Measurements from ENCODE around the gene CRADD. TPM values are rescaled to one million over a fixed set of nuclear protein-coding genes. Genes with fewer than 3 reads are reported as not detected.

CRADD gene
- polyA plus RNA-seq, 1 donor: 19.3 TPM

GRCh38 chr12:93743229-93743998 lies 66.2 kb downstream of the CRADD start:
- 93% methylated on average over 2 of the region's 9 CpGs for WGBS (ENCODE audit: insufficient coverage, low lambda C conversion rate)
- Histone ChIP-seq H3K4me1 (ENCODE audit: control insufficient read depth, insufficient read depth, low read length) (peaks cover 10% of the 10 kb centered on the region), H3K4me3 (ENCODE audit: low read length) (no peak overlapping the region), H3K27me3 (ENCODE audit: control insufficient read depth, insufficient read depth, low read length) (no peaks in the 10 kb centered on the region), H3K36me3 (ENCODE audit: control insufficient read depth, insufficient read depth, low read length) (no peaks in the 10 kb centered on the region), H3K27ac (ENCODE audit: low read length) (no peak overlapping the region), H3K9me3 (ENCODE audit: control insufficient read depth, low read depth, low read length) (no peaks in the 10 kb centered on the region)
- no peak for DNase-seq

GRCh38 chr12:93743999-93744689 lies 67.0 kb downstream of the CRADD start:
- Histone ChIP-seq H3K27ac (ENCODE audit: low read length) (no peak overlapping the region), H3K4me1 (ENCODE audit: control insufficient read depth, insufficient read depth, low read length) (peaks cover 10% of the 10 kb centered on the region), H3K36me3 (ENCODE audit: control insufficient read depth, insufficient read depth, low read length) (no peaks in the 10 kb centered on the region), H3K4me3 (ENCODE audit: low read length) (no peak overlapping the region), H3K27me3 (ENCODE audit: control insufficient read depth, insufficient read depth, low read length) (no peaks in the 10 kb centered on the region), H3K9me3 (ENCODE audit: control insufficient read depth, low read depth, low read length) (no peaks in the 10 kb centered on the region)
- no peak for DNase-seq
- WGBS (ENCODE audit: insufficient coverage, low lambda C conversion rate): 83% methylated on average over 1 of the region's 4 CpGs

DNA sequence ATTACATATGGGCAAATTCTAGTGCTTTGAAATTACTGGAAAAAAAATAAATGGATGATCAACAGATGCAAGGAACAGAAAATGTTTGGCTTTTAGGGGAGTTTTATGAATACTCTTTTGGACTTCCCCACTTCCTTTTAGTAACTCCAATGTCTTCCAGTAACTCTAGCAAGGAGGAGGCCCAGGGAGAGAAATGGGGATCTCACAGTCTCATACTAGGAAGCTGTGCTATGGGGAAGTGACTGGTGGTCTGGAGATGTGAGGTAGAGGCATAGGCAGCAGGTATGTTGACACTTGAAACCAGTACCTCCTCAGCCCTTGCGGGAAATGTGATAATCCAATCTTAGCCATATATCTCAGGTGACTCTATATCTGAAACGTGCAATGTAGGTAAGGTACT lies 68.1 kb downstream of the CRADD start:
- peaks cover 10% of the 10 kb centered on the region for H3K4me1 ChIP-seq (ENCODE audit: control insufficient read depth, insufficient read depth, low read length)
- no CpG with 5 or more reads among the region's 2 CpGs for WGBS (ENCODE audit: insufficient coverage, low lambda C conversion rate)
- DNase-seq: no peak
- no peaks in the 10 kb centered on the region for H3K27me3 ChIP-seq (ENCODE audit: control insufficient read depth, insufficient read depth, low read length)
- H3K27ac ChIP-seq (ENCODE audit: low read length): no peak overlapping the region
- H3K36me3 ChIP-seq (ENCODE audit: control insufficient read depth, insufficient read depth, low read length): no peaks in the 10 kb centered on the region
- no peak overlapping the region for H3K4me3 ChIP-seq (ENCODE audit: low read length)
- no peaks in the 10 kb centered on the region for H3K9me3 ChIP-seq (ENCODE audit: control insufficient read depth, low read depth, low read length)

- Histone ChIP-seq H3K27me3 (ENCODE audit: control insufficient read depth, insufficient read depth, low read length) (no peaks in the 10 kb centered on the region), H3K4me1 (ENCODE audit: control insufficient read depth, insufficient read depth, low read length) (peaks cover 4% of the 10 kb centered on the region), H3K9me3 (ENCODE audit: control insufficient read depth, low read depth, low read length) (no peaks in the 10 kb centered on the region), H3K36me3 (ENCODE audit: control insufficient read depth, insufficient read depth, low read length) (no peaks in the 10 kb centered on the region), H3K27ac (ENCODE audit: low read length) (no peak overlapping the region), H3K4me3 (ENCODE audit: low read length) (no peak overlapping the region)
- 92% methylated on average over 2 of the region's 4 CpGs for WGBS (ENCODE audit: insufficient coverage, low lambda C conversion rate)
- DNase-seq: no peak
These were observed 69.5 kb downstream of the CRADD start for GRCh38 chr12:93746572-93747168.

DNA sequence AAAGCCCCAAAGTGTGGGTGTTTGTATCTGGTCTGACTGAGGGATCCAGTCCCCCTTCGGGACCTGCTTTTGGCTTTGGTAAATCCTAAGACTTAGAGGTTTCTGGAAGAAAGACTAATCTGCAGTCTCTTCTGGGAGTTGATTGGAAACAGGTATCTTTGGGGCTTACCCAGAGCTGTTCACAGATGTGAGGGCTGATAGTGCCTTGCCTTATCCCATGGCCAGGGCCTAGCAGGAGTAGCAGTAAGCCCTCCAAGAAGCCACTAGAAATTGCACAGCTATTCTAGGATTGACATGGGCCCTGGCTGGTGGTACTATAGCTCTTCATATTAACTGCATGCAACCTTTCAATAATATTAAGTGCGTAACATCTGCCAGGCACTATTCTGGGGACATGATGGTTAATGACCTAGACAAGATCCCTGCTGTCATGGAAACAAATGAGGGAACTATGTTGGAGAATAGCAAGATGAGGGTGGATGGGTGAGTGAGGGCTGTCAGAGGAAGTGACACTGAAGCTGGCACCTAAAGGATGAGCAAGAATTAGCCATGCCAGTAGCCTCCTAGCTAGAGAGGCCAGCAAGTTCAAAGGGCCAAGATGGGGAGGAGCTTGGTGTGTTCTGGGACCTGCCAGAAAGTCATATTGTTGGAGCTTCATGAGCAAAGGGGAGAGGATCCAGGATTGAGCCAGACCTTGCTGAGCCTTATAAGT lies 71.7 kb downstream of the CRADD start:
- Histone ChIP-seq H3K27ac (ENCODE audit: low read length) (no peak overlapping the region), H3K4me1 (ENCODE audit: control insufficient read depth, insufficient read depth, low read length) (no peaks in the 10 kb centered on the region), H3K9me3 (ENCODE audit: control insufficient read depth, low read depth, low read length) (peaks cover 4% of the 10 kb centered on the region), H3K36me3 (ENCODE audit: control insufficient read depth, insufficient read depth, low read length) (no peaks in the 10 kb centered on the region), H3K27me3 (ENCODE audit: control insufficient read depth, insufficient read depth, low read length) (no peaks in the 10 kb centered on the region), H3K4me3 (ENCODE audit: low read length) (no peak overlapping the region)
- WGBS (ENCODE audit: insufficient coverage, low lambda C conversion rate): no CpG with 5 or more reads among the region's 2 CpGs
- DNase-seq: no peak

DNA sequence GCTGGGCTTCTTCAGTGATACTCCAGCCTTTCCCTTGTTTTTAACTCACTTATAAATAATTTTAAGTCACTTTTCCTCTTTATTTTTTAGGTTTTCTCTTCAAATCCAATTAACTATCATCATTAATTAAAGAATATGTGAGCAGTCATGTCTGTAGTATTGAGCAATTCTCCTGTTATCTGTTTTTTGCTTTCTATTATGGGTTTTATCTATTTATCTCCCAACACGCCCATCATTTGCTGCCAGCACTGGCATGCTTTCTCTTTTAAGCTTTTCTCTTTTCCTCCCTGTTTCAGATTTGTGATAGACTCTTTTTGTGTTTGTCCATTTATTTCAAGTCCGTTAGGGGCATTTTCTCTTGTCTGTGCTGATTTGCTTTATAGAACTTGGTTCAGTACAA lies 72.3 kb downstream of the CRADD start:
- H3K4me3 ChIP-seq (ENCODE audit: low read length): no peak overlapping the region
- DNase-seq: no peak
- H3K4me1 ChIP-seq (ENCODE audit: control insufficient read depth, insufficient read depth, low read length): no peaks in the 10 kb centered on the region
- no peak overlapping the region for H3K27ac ChIP-seq (ENCODE audit: low read length)
- no peaks in the 10 kb centered on the region for H3K36me3 ChIP-seq (ENCODE audit: control insufficient read depth, insufficient read depth, low read length)
- no peaks in the 10 kb centered on the region for H3K27me3 ChIP-seq (ENCODE audit: control insufficient read depth, insufficient read depth, low read length)
- peaks cover 4% of the 10 kb centered on the region for H3K9me3 ChIP-seq (ENCODE audit: control insufficient read depth, low read depth, low read length)
- 42% methylated on average over 2 of the region's 2 CpGs for whole genome bisulfite sequencing (ENCODE audit: insufficient coverage, low lambda C conversion rate)

DNA sequence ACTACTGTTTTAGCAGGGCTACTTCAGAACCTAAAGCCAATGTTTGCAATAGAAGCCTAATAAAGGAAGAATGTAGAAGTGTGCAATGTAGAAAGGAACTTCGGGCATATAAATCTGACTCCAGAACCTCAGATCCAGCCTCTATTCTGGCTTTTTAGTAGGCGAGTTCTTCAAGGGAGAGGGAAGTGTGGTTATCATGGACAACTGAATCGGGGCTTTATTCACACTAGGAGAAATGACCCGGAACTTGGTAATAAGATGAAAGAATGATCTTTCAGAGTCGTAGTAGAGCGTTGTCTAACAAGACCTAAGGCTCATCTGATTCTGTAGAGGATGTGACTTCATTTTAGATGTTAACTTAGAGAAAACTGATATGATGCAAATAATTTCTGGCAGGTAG lies 72.9 kb downstream of the CRADD start:
- H3K36me3 ChIP-seq (ENCODE audit: control insufficient read depth, insufficient read depth, low read length): no peaks in the 10 kb centered on the region
- no peak for DNase-seq
- H3K4me3 ChIP-seq (ENCODE audit: low read length): no peak overlapping the region
- H3K4me1 ChIP-seq (ENCODE audit: control insufficient read depth, insufficient read depth, low read length): no peaks in the 10 kb centered on the region
- H3K27ac ChIP-seq (ENCODE audit: low read length): no peak overlapping the region
- H3K9me3 ChIP-seq (ENCODE audit: control insufficient read depth, low read depth, low read length): peaks cover 4% of the 10 kb centered on the region
- WGBS (ENCODE audit: insufficient coverage, low lambda C conversion rate): 87% methylated on average over 2 of the region's 6 CpGs
- H3K27me3 ChIP-seq (ENCODE audit: control insufficient read depth, insufficient read depth, low read length): no peaks in the 10 kb centered on the region

DNA sequence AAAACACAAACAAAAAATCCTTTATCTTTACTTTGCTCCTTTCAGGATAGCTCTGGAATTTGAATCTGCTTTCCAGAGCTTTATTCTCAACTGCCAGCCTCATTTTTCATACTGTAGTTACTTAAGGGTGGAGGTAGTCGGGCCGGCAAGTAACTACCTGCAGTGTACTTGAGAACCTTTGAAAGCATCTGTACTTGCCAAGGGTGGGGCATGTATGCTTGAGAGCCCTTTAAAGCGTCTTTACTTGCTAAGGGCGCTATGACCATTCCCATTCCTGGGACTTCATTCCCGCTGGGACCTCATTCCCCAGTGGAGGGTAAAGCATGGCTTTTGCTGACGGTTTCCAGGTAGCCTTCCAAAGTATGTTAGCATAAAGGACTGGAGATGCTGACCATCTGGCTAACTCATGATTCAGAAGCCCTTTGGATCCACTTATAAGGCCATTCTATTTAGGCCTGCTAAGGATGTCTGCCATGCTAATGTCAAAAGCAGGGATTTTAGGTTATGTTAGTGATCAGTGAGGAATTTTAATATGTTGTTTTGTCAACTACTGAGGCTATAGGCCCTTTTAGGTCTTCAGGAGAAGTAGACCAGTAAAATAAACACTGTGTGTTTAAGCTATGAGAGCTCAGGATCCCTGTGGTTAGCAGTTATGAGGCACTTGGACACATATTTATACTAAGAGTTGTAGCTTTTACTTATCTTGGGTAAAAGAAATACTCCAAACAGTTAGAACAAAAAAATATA lies 74.9 kb downstream of the CRADD start:
- Histone ChIP-seq H3K36me3 (ENCODE audit: control insufficient read depth, insufficient read depth, low read length) (no peaks in the 10 kb centered on the region), H3K27me3 (ENCODE audit: control insufficient read depth, insufficient read depth, low read length) (no peaks in the 10 kb centered on the region), H3K4me3 (ENCODE audit: low read length) (no peak overlapping the region), H3K4me1 (ENCODE audit: control insufficient read depth, insufficient read depth, low read length) (no peaks in the 10 kb centered on the region), H3K9me3 (ENCODE audit: control insufficient read depth, low read depth, low read length) (peaks cover 4% of the 10 kb centered on the region), H3K27ac (ENCODE audit: low read length) (no peak overlapping the region)
- no CpG with 5 or more reads among the region's 6 CpGs for WGBS (ENCODE audit: insufficient coverage, low lambda C conversion rate)
- DNase-seq: no peak

GRCh38 chr12:93753285-93753684 lies 76.1 kb downstream of the CRADD start:
- Histone ChIP-seq H3K27ac (ENCODE audit: low read length) (no peak overlapping the region), H3K9me3 (ENCODE audit: control insufficient read depth, low read depth, low read length) (peaks cover 4% of the 10 kb centered on the region), H3K4me1 (ENCODE audit: control insufficient read depth, insufficient read depth, low read length) (no peaks in the 10 kb centered on the region), H3K4me3 (ENCODE audit: low read length) (no peak overlapping the region), H3K27me3 (ENCODE audit: control insufficient read depth, insufficient read depth, low read length) (no peaks in the 10 kb centered on the region), H3K36me3 (ENCODE audit: control insufficient read depth, insufficient read depth, low read length) (no peaks in the 10 kb centered on the region)
- no peak for DNase-seq
- WGBS (ENCODE audit: insufficient coverage, low lambda C conversion rate): no CpG with 5 or more reads among the region's 3 CpGs
